ENCODE measurements around the gene FASN.

FASN gene

DNA sequence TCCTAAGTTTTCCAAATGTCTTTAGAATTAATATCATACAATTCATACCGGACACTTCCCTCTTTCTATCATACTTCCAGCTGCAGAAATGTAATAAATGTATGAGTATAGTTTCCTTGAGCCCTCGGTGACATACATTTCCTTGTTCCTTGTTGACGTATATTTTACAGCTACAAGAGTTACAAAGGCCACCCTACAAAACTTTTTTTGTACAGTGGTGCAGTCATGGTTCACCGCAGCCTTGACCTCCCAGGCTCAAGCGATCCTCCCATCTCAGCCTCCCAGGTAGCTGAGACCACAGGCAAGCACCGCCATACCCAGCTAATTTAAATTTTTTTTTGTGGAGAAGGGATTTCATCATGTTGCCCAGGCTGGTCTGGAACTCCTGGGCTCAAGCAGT lies 25.2 kb downstream of the FASN start:
- no peak for DNase-seq

DNA sequence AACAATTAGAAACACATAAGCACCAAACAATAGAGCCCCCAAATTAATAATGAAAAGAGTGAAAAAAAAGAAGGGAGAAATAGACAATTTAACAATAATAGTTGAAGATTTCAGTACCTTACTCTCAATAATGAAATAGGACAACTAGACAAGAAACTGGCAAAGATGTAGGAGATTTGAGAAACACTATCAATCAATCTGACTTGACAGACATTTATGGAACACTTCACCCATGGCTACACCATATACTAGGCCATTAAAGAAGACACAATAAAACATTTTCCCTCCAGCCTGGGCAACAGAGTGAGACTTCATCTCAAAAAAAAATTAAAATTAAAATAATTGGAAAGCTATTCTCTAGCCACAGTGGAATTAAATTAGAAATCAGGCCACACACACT lies 27.4 kb downstream of the FASN start:
- DNase-seq: no peak

DNA sequence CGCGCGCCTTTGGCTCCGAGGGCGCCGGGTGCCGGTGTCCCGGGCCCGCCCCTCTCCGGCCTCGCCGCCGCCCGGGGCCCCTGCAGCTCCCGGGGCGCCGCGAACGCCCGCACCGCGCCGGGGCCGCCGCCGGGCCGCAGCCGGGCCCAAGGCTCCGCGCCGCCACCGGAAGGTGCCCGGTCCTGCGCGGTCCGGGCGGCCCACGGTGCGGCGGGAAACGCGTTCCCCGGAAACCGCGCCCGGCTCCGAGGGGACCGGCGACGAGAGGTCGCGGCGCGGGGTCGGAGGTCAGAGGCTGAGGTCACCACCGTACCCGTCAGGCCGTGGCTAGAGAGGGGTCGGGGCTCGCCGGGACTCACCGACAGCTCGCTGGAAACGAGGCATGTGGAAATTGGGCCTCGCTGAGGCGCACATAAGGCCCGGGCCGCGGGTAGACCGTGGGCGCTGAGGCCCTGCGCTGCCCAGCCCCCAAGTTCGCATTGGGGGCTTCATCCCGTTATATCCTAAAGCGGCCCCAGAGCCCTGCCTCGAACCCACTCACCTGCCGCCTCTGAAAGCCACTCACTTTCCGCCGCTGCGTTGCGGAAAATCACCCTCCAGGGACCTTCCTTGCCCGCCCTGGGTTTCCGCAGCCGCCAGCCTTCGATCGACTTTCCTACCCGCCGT lies 32.3 kb downstream of the FASN start, which contains the start of gene DUS1L:
Gene DUS1L, minus strand, starts transcription at position 167 of the 666 bp plus-strand sequence. CDS start 745 bp downstream, outside the sequence.
- DNase-seq: peak; percentile 72

DNA sequence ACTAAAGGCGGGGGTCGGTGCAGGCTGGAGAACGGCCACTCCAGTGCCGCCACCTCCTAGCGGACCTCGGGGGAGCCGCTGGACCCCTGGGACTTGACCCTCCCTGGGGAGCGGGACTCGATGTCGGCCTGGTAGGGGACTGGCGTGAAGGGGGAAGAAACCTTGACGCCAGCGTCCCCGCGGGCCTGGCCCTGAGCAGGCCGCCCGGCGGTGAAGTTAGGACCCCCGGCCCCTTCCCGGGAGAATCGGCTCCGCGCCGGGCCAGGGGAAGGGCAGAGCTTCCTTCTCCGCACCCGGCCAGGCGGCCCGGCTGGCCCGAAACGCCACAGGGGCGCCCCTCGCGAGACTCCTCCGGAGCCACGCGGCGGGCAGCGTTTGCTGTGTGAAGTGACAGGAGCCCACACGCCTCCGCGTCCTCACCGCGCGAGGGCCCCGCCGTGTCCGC lies 32.8 kb downstream of the FASN start:
- peak; percentile 51 for DNase-seq

DNA sequence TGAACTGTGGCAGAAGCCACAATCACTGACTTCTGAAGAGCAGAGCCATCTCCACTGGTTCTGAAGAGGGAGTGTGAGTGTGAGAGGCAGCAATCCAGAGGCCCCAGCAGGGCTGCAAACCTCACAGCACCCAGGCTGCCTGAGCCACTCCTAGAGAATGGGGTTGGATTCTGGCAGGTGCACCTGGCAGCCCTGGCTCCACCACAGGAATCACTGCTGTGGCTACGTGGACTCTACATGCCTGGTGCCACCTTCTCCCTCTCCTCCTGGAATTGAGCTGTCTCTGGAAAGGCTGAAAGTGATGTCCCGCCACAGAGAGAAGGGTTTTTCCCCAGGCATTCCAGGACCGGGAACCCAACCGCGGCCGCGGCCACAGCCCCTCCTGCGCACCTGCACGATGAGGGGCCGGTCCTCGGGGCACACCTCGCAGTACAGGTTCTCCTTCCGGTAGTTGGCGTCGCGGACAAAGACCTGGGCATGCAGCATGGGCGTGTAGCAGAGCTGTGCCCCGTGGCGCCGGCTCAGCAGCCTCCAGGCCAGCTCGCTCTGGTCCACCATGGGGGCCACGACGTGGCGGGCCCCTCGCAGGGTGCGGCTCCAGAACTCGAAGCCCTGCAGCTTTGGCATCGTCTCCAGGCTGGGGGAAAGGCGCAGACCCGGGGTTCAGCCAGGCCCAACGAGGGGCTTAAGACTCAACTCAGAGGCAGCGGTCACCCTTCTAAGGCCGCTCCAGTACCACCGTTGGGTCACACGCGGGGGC lies 33.4 kb downstream of the FASN start:
- no peak for DNase-seq

DNA sequence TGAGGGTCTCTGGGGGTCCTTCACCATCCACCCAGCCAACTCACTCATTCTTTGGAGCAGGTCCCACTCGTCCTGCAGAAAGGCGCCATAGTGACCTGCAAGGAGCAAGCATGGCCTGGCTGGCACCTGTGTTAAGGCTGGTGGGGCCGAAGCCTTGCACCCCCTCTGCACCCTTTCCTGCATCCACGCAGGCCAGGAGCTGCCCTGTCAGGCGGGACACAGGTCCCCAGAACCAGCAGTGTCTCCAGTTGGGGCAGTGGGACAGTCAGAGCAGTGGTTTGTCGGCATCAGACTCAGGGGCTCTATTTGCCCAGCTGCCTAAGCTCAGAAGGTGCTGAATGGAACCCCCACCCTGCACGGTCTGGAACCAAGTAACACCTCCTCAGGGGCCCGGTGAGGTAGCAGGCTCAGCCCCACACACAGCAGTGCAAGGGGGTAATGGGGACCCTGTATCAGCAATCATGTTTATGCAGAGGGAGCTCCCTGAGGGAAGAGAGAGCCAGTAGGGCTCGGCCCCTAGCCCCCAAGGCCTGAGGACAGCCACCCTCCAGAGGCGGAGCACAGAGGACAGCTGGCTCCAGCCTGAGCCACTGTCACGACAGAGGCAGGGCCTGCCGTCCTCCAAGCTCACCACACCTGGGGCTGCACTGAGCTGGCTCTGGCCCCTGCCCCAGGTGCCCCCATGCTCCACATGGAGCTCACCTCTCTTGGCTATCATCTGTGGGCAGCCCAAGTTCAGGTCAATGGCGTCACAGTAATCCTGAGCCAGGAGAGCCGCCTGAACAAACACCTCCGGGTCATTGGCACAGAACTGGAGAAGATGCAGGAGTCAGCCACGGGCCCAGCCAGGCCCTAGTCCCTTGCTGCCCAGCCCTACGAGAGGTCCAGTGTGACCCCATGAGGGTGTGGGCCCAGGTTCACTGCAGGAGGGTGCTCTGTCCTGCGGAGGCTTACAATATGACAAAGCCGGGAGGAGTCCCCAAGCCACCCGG lies 34.3 kb downstream of the FASN start:
- no peak for DNase-seq

DNA sequence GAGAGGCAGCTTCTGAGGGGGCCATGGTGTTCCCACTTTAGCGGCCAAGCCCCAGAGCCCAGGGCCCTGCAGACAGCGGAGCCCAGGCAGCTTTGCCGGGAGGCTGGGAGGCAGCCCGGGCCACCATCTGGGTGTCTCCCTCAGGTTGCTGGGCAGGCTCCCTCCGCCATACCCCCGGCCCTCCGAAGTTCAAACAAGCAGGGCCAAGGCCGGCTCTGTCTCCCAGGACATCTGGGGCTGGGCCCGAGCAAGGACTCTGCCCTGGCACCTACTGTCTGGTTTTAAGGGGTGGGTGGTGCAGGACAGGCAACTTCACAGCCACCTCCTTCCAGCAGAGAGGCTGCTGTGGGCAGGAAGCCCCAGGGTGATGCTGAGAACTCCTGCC lies 35.1 kb downstream of the FASN start:
- DNase-seq: no peak

DNA sequence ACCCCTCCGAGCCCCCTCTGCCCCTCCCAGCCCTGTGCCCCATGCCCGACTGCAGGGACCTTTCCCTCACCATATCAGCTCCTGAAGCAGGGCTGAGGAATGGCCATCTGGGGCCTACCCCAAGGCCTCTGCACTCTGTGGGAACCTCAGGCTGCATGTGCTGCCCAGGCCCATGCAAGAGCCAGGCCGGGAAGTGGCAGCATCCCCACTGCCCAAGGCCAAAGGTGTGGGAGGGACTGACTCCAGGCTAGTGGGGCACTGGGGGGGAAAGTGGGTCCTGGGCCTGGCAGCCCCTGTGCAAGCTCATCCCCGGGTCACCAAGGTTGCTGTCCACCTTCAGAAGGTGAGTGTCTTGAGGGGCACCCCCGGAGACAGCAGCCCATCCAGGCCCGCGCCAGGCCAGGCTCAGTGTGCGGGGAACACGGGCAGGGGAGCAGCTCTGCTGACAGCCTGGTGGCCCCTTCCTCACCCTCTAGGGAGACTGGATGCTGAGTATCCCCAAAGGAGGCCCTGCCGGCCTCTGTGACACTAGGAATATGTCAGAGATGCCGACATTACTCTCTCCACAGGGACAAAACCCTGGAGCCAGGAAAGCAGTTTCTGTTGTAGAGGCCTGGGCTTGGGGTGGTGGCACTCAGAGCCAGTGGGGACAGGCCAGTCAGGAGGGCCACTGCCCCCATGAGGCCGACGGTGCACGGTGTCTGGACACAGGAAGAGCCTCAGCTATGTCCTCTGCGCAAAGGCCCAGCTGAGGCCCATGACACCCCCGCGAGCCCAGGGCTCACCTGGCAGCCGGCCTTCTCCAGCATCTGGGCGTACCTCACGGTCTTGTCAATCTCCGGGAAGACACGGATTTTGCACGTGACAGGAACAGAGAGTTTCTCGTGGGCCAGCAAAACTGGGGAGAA lies 35.7 kb downstream of the FASN start:
- no peak for DNase-seq

DNA sequence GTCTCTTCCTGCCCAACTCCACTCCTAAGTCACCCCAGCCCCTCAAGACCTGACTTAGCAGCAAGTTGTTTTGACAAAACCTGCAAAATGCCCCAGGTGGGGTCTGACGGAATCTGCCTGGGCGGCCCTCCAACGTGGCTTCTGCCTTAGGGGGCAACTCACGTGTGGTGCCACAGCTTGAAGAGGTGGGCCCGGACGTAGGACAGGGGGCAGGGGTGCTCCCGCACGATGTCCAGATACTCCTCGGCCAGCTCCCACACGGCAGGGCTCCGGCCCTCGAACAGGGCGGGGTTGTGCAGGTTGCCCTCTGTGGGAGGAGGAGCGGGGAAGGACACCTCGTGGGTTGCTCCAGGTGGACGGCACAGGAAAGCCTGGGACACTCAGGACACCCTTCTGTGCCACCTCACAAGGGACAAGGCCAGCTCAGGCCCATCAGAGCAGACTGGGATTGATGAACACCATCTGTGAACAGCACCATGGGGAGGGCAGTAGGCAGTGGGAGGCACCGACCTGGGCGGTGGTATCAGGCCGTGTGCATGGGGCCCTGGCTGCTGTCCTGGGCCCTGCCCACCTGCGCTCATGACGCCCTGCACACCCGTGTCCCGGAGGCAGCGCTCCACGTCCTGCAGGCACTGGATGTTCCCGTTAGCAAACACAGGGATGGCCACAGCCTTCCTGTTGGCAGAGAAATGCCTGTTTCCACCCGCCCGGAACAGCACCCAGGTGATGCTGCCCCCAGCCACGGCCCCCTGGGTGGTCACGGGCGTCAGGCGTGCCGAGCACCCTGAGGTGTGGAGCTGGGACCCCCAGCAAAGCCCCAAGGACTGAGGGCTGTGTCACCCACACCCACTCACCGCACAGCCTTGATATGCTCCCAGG lies 36.8 kb downstream of the FASN start:
- DNase-seq: no peak

DNA sequence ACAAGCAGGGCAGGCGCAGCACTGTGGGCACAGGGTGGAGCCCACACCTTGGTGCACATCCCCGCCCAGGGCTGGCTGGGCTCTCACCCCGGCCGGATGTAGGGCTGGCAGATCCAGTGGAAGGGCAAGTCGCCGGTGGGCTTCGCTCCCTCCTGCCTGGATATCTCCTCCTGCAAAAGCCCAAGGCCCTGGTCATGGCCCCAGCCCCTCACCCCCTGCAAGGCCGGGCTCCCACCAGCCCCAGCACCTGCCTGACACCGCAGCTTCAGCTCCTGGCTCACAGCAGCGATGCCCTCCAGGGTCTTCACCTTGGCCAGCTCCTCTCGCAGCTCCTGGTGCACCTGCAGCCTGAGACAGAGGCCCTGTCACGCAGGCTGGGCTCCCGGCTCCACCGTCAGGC lies 37.4 kb downstream of the FASN start:
- DNase-seq: no peak

DNA sequence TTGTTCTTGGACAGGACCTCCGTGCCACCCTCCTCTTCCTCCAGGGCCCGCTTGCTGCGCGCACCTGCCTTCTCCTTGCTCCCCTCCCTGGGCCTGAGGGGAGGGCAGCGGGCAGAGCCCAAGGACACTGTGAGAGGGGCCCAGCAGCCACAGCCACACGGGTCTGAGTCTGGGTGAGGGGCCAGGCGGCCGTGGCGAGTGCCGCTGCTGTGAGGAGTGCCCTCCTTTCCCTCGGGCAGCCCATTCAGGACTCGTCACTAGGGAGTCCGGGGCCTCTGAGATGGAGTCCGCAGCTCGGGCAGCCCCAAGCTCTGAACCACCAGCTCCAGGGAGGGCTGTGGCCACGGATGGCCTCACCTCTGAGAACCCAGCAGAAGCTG lies 38.0 kb downstream of the FASN start:
- no peak for DNase-seq

DNA sequence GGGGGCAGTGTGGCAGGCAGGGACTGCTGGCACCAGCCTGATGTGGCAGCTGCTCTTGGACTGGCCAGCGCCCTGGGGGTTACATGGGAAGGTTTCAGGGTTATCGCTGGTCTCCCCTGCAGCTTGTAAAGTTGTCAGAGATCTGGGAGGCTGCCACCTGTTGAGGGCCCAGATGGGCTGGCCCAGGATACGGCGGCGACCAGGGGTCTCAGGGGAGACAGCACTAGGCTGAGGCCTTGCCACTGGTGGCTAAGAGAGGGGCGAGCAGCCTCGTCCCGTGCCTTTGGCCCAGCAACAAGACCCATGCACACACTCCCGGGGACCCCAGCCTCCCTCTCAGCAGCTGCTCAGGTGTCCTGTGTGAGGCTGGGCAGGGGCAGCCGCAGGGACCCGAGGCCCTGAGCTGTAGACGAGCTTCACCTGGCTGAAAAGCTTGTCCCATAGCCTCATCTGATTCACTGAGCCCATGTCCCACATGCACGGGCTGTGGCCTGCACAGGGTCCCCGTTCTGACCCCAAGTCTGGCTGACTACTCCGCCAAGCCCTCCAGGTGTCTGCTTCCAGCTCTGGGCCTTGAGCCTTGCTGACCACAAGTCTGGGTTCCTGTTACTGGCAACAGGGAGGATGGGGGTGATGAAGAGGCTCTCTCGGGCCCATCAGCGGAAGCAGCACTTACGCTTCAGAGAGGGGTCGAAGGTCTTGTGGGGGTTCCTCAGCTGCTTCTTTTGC lies 38.6 kb downstream of the FASN start:
- DNase-seq: no peak

DNA sequence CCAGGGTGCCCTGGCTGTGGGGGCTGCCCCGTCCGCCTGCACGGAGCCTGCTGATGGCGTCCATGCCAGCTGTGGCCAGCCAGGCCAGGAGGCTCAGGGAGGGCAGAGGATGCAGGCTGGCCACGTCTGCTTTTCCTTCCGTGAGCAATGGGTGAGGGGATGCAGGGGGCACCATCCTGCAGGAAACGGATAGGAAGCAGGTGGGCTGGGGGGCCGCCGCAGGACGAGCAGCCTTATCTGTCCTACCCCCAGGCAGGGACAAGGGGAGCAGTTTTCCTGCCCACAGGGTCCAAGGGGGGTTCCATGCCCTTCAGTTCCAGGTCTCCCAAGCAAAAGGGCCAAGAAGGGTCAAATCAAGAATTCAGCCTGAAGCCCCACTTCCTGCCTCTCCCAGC lies 39.2 kb downstream of the FASN start:
- DNase-seq: no peak

DNA sequence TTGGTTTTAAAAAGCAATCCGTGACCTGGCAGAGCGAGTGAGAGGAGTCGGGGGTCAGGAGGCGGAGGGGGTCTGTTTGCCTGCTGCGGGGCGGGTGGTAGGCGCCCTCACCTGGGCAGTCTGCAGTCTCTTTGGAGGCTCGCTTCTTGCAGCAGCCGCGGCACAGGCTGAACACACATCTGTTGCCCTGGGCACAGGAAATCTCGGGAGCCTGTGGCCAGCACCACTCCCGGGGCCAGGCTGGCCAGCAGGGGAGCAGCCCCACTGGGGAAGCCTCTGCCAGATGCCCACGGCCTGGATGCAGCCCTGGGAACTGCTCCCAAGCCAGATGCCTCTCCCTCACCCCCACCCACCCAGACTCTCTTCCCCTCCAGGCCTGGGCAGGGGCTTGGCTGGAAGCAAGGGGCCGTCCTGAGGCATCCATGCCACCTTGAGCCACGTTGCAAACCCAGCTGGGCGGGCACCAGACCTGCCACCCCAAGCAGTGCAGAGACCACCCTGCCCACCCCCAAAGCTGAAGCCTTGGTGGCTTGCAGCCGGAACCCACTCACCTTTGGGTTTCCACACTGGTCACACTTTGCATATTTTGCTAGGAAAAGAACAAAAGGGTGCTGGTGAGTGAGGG lies 39.7 kb downstream of the FASN start:
- no peak for DNase-seq

DNA sequence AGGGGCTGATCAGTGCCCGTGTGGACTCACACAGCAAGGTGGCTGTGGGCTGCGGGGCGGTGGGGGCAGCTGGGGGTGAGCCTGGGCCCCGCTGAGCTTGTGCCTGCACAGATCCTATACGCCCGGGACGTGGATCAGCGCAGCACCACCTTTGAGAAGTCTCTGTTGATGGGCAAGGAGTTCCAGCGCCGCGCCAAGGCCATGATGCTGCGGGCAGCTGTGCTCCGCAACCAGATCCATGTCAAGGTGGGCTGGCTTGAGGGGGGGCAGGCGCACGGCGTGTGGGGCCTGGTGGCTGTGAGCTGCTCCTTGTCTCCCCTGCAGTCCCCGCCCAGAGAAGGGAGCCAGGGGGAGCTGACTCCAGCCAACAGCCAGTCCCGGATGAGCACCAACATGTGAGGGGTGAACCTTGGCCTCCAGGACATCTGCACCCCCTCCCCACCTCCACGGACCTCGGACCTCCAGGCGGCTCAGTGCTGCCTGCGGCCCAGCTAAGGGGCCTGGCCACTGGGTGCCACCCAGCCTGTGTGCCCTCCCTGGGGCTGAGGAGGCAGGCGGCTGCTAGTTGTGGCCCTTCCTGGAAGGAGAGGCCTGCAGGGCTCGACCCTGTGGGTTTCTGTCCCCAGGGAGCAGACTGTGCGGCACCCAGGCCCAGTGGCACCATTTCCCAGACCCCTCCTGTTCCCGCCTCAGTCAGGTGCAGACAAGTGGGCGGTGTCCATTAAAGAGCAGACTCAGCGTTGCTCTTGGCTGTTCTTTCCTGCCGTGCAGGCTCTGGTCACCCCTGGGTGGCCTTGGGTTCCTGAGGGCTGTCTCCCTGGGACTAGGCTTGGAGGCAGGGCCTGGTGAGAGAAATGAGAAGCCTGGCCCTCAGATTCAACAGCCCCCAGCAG lies 41.1 kb downstream of the FASN start:
- DNase-seq: no peak

DNA sequence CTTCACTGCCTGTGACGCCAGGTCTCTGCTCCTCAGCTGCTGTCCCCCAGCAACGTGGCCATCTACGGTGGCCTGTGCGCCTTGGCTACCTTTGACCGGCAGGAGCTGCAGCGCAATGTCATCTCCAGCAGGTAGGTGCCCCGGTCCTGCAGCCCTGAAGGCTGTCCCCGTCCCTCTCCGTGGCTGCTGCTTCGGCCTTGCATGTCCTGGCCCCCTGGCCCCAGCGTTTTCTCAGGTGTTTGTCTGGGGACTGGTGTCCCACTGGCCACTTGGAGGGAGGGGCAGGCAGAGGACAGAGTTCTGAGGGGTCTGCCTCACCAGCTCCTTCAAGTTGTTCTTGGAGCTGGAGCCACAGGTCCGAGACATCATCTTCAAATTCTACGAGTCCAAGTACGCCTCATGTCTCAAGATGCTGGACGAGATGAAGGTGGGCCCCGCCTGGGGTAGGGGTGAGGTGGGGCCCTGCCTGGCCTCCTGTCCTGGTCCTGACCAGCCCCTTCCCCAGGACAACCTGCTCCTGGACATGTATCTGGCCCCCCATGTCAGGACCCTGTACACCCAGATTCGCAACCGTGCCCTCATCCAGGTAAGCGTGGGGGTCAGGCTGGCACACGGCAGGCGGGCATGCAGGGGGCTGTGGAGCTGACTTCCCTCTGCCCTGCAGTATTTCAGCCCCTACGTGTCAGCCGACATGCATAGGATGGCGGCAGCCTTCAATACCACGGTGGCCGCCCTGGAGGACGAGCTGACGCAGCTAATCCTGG lies 41.9 kb downstream of the FASN start:
- no peak for DNase-seq

DNA sequence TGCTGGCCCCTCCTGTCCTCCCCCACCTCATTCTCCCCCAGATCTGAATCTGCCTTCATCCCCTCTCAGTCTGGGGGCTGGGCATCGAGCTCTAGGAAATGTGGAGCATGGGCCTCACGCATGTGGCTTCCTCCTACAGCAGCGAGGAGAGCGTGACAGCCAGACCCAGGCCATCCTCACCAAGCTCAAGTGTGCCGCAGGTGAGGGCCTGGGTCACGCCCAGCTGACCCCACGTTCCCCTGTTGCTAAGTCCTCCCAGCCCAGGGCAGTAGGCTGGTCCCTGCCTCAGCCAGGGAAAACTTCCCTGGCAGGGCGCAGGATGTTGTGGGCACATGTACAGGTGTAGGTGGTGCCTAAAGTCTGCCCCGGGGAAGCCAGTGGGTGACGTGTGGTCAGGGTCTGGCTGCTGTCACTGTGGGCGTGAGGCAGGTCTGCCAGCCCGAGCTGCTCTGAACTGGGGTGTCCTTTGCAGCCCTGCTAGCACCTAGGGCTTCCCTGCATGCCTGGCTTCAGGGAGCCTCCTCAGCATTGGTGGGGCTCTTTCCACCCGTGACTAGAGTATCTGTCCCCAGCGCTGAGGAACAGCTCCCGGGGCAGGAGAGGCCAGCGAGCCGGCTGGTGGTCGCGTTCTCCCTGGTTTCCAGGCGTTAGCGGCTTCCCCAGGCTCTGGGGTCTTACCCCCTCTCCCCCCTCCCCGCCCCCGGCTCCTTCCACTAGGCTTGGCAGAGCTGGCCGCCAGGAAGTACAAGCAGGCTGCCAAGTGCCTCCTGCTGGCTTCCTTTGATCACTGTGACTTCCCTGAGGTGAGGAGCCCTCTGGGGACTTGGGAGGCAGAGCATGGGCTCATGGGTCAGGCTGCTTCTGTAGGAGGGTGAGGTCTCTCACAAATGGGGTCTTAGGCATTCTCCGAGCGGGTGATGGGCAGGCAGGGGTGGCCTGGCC lies 42.7 kb downstream of the FASN start:
- no peak for DNase-seq

Measured in activated CD8-positive, alpha-beta memory T cell treated with anti-CD3 and anti-CD28 coated beads, Interleukin-2, amount 50 U/mL, for 4 hours (primary cell).